GM18858 (cell line): ENCODE results near the gene CLEC3B.

Experiments
- ATAC-seq: cut with Tn5 transposase; IDR thresholded peaks from one replicate; pipeline ENCODE4 v1.9.1; 2021; ENCODE audit not compliant: unreplicated experiment

Gene CLEC3B

GRCh38 chr3:45002720-45003119, 23.4 kb upstream of the CLEC3B start:
- ATAC-seq: no peak

DNA sequence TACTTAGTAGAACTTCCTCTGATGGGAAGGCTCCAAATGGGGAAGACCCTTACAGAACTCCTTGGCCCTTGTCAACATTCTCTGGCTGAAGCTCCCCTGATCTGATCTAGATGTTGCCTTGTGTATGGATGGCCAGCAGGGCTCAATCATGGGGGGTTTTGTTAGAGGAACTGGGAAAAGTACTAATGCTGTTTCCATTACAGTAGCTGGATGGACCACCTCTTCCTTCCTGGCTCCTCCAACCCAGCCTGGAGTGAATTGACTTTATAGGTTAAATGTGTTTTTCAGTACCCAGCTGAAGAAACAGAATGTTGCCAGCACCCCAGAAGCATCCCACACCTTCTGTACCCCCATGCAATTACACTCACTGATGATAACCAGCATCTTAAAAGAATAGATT, 22.7 kb upstream of the CLEC3B start:
- no peak for ATAC-seq

GRCh38 chr3:45003859-45004258, 22.2 kb upstream of the CLEC3B start:
- ATAC-seq: no peak

GRCh38 chr3:45007091-45007490, 19.0 kb upstream of the CLEC3B start:
- no peak for ATAC-seq

- ATAC-seq: no peak
These were observed 18.0 kb upstream of the CLEC3B start for GRCh38 chr3:45008117-45008516.

DNA sequence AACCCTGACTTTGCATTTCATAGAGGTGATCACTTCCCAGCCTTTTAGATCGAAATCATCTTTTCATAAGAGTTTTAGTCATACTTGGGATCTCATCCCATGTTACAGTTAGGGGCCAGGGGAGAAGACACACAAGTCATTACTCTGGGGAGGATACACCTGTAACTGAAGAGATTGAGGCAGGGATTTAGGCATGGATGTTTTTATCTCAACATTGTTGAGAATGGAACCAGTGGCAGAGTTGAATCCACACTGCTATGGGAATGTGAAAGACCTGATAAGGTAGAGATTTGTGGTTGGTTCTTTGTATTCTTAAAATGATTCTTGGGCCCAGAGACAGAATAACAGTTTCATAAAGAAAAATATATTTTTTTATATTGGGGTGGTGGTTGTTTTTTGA, 16.2 kb upstream of the CLEC3B start:
- no peak for ATAC-seq

- no peak for ATAC-seq
These were observed 15.2 kb upstream of the CLEC3B start for GRCh38 chr3:45010811-45011333.

- ATAC-seq: no peak
These were observed 14.2 kb upstream of the CLEC3B start for GRCh38 chr3:45011756-45012508.

DNA sequence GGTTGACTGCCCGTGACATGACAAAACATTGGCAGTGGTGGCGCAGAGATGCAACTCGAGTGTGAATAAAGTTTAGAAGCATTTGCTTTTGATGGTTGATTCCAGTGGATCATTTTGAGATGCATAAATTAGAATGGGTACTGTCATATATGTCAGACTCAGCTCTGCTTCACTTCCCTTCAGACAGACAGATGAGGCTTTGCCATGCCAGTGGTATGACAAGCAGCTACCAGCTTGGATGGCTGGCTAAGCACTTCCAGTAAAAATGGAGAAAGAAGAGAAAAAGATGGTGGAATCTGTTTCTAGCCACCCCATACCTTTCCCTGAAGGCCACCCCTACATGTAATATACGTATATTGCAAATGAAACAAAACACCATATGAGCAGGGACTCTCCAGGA, 13.5 kb upstream of the CLEC3B start:
- no peak for ATAC-seq

- ATAC-seq: no peak
These were observed 9.2 kb upstream of the CLEC3B start for GRCh38 chr3:45016916-45017315.

GRCh38 chr3:45017821-45018220, 8.3 kb upstream of the CLEC3B start:
- no peak for ATAC-seq

- no peak for ATAC-seq
These were observed 5.6 kb upstream of the CLEC3B start for GRCh38 chr3:45020534-45020933.

- no peak for ATAC-seq
These were observed 4.4 kb upstream of the CLEC3B start for GRCh38 chr3:45021524-45022297.

DNA sequence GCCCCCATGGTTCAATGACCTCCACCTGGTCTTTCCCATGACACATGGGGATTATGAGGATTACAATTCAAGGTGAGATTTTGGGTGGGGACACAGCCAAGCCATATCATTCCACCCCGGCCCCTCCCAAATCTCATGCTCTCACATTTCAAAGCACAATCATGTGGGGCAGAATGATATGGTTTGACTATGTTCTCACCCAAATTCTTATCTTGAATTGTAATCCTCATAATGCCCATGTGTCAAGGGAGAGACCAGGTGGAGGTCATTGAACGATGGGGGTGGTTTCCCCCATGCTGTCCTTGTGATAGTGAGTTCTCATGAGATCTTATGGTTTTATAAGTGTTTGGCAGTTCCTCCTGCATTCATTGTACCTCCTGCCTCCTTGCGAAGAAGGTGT, 2.4 kb upstream of the CLEC3B start:
- no peak for ATAC-seq

DNA sequence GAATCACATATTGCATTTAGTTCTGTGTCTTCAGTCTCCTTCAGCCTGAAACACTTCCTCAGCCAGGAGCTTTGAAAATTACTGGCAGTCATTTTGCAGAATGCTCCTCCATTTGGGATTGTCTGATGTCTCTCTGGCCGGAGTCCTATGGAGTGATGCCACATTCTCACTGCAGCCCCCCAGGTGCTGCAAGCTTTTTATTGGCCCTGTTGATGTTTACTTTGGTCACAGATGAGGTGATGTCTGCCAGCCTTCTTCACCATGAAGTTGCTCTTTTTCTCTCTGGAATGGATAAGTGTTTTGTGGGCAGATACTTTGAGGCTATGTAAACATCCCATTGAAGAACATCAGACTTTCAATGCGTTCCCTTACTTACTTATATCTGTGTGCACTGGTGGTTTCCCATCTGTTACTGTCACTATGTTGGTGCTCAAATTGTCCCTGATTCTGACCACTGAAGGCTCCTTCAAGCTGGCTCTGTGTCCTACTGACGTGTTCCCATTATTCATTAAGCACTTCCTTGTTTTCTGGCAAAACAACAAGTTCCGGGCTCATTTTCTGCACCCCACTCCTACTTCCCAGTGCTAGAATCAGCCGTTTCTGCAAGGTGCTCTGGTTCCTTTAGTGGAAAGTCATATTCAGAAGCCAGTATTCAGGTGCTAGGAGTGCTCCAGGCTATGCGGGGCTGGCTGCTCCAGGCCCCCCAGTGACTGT, 1.4 kb upstream of the CLEC3B start:
- ATAC-seq: no peak

DNA sequence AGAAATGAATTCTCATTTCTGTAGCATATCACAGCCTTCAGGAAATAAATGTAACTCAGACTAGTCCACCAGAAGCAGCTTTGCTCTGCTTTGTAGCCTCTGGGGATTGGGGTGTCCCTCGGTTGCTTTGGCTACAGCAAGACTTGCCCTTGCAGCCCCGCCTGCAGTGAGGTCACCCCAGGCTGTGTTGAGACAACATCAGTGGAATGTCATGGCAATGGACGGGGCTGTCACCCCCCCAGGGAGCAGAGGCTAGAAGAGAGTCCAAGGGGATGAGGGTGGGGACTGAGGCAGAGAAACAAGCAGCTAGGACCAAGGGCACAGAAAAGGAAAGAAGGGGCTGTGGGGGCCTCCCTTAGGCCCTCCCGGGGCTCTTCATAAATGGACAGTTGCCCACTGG, 854 bp downstream of the CLEC3B start:
- ATAC-seq: no peak

DNA sequence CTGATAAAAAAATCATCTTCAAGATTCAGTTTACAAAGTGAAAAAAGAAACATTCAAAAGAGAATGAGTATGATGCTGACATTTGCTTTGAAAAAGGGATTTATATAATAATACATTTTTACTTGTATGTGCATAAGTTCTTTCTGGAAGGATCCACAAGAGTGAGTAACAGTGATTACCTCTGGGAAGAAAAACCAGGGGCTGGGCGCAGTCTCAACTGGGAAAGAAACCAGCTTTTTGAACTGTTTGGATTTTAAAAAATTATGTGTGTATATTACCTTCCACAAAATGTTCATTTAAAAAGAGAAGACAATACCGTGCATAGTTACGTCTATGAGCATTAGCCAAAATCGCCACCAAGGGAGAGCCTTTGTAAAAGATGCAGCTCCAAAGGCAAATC, 1.3 kb downstream of the CLEC3B start:
- no peak for ATAC-seq

DNA sequence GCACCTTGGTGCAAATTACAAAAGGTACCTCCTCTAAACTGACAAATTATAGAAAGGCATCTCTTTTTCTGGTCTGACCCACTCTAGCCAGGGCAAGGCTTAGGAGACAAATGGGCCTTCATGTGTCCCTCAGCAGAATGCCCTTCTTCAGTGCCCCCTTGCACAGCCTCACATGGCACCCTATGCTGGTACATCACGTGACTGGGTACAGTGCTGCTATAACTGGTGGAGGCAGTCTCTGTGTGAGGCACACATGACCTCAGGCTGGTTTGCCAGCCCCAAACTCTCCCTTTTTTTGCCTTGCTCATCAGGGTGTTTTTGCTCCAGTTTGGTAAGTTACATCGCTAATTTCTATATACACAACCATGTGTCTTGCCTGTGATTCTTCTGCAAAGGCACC, 3.1 kb downstream of the CLEC3B start:
- ATAC-seq: no peak

DNA sequence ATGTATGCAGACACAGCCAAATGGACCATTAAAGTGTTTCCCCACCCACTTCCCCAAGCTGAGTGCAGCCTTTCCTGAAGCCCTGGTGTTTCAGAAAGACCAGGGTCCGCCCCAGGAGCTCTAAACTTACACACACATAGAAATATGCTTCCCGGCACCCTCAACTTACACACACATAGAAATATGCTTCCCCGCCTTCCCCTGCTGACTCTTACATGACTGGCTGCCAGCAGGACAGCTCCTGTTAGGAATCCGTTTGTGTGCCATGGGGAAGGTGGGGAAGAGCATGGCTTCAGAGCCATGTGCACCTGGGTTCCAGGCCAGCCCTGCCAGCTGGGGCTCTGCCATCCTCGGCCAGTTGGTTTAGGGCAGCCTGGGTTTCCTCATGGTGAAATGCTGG, 3.6 kb downstream of the CLEC3B start:
- no peak for ATAC-seq

DNA sequence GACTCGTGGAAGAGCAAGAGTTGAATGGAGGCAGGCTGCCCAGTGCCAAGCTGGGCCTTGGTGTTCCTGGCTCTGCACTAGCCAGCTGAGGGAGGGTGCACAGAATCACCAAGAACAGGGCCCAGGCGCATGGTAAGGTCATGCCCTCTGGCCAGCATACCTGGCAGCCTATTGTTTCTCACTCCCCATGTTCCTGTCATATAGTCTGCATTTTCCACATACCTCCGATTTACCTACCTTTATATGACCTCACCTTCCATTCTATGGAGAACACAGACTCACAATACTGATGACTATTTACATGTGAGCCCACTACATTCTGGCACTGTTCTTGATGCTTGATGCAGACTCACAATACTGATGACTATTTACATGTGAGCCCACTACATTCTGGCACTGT, 5.4 kb downstream of the CLEC3B start:
- no peak for ATAC-seq

DNA sequence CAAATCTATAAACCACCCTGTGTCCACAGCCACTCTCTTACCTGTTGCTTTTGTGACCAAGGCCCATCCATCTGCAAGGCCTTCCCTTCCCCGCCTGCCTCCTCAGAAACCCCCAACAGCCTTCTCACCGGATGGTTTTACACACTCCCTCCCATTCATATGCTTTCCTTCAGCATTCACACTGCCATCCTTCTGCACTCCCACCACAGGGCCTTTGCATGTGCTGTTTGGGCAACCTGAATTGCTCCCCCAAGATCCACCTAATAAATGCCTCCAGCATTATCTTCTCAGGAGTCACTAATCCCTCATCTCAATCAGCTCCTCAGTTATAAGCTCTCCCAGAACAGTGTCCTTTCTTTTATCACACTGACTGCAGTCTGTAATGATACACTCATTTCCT, 6.0 kb downstream of the CLEC3B start:
- no peak for ATAC-seq

DNA sequence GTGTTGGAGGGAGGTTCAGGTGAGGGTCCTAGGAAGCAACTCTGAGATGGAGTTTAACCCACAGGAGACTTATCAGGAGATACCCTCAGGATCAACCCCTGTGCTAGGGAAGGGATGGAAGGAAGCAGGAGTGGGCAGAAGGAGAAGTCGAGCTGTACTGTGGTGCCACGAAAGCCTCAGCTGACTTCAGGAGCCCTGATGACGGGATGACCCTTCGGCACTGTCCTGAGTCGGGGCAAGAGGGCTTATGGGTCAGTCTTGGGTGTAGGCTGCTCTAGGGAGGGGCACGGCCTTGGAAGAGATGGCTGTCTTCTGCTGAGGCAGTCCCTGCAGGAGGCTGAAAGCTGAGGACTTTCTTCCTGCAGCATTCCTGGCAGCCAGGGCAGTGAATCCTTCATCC, 7.7 kb downstream of the CLEC3B start:
- no peak for ATAC-seq
